Measurements from ENCODE around the gene L1CAM.

- TF ChIP-seq CTCF (IDR thresholded peaks at IDR 0.05; ENCODE audit: poor library complexity) (no peak), EZH2 (IDR thresholded peaks at IDR 0.05; ENCODE audit: borderline replicate concordance) (no peak), EZH2phosphoT487 (IDR thresholded peaks at IDR 0.05; ENCODE audit: low read depth, severe bottlenecking, unreplicated experiment) (no peak)
Measured at GRCh38 chrX:153868576-153869472, 17.1 kb downstream of the L1CAM start.
